ENCODE measurements around the gene CSNK1G2.
A peak's percentile ranks its signal among the peaks of the same experiment; 100 is the strongest.

The CSNK1G2 gene

DNA sequence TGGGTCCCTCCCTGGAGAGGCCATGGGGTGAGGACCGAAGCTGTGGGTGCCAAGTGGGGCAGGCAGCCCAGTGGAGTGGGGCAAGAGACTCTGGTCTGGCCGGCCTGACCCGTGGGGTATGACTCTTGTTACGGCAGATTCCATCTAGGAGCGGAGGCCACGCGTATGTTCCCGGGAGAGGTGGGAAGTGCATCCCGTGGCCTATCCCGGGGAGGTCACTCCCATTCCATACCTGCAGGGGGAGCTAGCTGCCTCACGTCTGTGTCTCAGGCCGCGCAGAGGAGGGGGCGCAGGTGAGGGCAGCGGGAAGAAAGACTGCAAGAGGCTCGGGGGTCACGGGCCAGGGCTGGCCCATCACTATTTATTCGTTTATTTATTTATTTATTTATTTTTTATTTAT lies 4.9 kb downstream of the CSNK1G2 start:
- DNase-seq = peak; percentile 29

- no peak for DNase-seq
Measured at GRCh38 chr19:1947651-1948209, 6.8 kb downstream of the CSNK1G2 start.

DNA sequence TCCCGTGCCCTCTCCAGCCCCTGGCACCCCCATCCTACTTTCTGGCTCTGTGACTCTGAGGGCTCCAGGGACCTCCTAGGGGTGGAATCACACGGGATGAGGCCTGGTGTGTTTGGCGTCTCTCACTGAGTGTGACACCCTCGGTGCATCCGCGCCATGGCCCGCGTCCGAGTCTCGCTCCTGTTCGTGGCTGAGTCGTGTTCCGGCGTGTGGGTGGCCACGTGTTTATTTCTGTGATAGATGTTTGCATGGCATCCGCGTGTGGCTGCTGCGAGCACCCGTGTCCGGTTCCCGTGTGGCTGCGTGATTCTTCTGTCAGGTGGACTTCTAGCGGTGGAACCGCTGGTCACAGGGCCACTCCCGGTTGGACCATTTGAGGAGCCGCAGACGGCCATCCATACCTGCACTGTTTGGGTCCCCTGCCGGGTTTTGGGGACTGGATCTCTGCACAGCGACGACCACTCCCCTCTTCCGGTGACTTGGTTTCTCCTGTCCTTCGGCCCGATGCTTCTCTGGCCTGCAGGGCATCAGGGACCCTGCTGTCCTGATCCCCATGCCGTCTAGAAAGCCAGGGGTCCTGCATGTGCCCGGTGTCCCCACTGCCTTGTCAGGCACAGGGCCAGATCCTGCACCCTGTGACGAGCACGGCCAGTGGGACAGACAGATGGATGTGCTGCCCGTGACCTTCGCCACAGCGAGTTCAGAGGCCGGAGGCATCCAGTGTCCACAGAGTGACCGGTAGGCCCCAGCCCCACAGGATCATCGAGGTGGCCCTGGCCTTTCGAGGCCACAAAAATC lies 8.5 kb downstream of the CSNK1G2 start:
- no peak for DNase-seq

GRCh38 chr19:1950640-1951039 lies 9.7 kb downstream of the CSNK1G2 start:
- DNase-seq = no peak

DNA sequence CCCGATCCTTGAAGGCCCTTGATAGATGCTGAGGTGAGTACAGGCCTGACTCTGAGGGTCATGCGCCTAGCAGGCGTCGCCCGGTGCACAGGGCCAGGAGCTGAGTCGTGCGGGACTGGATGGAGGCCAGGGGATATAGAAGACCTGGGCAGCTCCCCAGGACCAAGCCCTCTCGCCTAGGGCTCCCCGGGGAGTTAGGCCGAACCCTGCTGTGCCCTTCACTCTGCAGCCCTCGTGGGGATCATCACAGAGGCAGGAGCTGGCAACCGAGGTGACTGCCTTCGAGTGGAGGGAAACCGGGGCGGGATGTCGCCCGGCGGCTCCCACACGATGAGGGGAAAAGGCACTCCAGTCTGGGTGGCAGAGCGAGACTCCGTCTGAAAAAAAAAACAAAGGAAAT lies 11.7 kb downstream of the CSNK1G2 start:
- DNase-seq = no peak

DNA sequence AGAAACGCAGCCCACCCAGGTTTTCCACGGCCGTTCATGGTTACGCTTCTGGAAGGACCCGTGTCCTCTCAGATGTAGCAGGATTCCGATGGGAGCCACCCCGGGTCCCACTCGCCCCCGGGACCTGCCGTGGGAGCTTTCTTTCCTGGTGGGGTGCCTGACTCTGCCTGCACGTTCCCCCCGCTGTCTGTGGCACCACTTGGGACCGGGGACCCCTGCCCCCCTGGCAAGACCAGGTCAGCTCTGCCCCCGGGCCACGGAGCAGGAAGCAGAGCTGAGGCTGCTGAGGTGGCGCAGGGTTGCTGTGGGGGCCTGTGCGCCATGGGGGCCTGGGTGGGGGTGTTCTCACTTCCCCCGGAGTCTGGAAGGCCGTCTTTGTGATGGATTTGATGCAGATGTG lies 12.1 kb downstream of the CSNK1G2 start:
- DNase-seq = no peak

DNA sequence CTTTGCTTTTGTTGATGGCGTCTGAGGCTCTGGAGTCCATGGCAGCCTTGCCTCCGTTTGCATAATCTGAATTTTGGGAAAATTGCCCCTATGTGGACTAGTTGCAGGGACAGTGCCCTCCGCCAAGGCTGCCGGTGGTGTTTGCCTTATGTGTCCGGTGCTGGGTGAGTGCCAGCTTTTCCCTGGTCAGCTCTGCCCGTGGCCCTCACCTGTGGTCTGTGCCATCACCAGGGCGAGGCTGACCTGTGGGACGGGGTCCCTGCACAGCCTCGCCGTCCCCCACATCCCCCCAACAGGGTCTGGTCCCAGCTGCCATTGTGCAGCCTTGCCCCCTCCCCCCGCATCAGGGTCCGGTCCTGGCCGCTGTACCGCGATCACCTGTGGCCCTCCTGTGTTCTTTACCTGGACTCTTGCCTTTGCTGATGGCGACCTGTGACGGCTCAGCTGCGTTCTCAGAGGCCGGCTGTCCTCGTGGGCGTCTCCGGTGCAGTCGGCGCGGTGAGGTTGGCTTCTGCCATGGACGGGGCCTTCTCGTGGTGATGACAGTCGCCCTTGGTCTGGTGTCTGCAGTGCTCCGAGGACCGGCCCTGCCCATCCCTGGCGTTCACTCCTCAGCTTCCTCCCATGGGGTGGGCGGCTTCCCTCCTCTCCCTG lies 12.6 kb downstream of the CSNK1G2 start:
- no peak for DNase-seq

DNA sequence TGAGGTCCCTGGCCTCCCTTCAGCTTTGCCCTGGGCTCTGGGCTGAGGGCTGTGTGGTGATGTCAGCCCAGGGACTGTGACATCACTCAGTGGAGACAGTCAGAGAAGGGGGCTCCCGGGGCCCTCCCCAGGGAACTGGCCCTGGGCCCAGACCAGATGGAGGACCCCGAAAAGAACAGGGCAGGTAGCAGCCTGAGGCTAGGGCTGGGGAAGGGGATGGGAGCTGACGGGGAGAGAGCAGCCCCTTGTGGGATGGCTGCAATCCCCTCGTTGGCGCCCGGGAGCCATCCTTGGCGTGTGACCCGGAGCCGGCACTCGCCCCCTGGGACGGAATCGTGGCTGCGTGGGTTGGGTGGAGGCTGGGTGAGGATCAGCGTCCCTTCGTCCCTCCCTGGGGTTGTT lies 13.6 kb downstream of the CSNK1G2 start:
- DNase-seq = no peak

- DNase-seq = no peak
Measured at GRCh38 chr19:1955171-1956121, 14.5 kb downstream of the CSNK1G2 start.

GRCh38 chr19:1956122-1956494 lies 15.1 kb downstream of the CSNK1G2 start:
- no peak for DNase-seq

- DNase-seq = no peak
Measured at GRCh38 chr19:1956868-1957492, 16.0 kb downstream of the CSNK1G2 start.

GRCh38 chr19:1957562-1958248 lies 16.7 kb downstream of the CSNK1G2 start:
- no peak for DNase-seq

DNA sequence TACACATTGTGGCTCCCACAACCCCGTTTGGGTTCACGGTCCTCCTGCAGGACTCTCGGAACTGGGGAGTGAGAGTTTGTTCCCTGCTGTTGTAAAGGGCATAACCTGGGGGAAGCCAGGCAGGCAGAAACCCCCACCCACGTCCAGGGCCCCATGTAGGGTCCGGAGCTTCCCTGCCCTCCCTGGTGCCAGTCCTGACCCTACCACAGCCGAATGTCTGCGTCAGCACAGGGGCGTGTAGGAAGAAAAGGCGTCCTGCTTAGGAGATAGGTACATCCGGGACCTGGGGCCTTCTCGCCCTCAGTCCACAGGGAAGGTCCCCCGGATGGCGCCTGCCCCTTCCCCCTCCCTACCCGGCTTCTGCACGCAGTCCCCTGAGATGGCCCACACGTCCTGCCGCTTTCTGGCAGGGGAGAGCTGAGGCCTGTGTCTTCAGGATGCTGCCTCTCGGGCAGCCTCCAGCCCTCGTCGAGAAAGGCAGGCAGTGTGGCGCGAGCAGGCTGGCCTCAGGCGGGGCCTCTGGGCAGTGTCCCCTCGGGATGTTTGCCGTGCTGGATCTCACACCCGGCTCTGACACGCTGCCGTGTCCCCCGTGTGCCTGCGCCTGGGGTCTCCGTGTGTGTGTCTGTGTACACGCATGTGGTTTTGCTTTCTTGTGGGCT lies 19.1 kb downstream of the CSNK1G2 start:
- no peak for DNase-seq

- no peak for DNase-seq
Measured at GRCh38 chr19:1961000-1961883, 20.3 kb downstream of the CSNK1G2 start.

- no peak for DNase-seq
Measured at GRCh38 chr19:1962674-1963073, 21.7 kb downstream of the CSNK1G2 start.

GRCh38 chr19:1967087-1967608 lies 26.2 kb downstream of the CSNK1G2 start:
- DNase-seq = no peak

- no peak for DNase-seq
Measured at GRCh38 chr19:1968279-1969175, 27.6 kb downstream of the CSNK1G2 start.

DNA sequence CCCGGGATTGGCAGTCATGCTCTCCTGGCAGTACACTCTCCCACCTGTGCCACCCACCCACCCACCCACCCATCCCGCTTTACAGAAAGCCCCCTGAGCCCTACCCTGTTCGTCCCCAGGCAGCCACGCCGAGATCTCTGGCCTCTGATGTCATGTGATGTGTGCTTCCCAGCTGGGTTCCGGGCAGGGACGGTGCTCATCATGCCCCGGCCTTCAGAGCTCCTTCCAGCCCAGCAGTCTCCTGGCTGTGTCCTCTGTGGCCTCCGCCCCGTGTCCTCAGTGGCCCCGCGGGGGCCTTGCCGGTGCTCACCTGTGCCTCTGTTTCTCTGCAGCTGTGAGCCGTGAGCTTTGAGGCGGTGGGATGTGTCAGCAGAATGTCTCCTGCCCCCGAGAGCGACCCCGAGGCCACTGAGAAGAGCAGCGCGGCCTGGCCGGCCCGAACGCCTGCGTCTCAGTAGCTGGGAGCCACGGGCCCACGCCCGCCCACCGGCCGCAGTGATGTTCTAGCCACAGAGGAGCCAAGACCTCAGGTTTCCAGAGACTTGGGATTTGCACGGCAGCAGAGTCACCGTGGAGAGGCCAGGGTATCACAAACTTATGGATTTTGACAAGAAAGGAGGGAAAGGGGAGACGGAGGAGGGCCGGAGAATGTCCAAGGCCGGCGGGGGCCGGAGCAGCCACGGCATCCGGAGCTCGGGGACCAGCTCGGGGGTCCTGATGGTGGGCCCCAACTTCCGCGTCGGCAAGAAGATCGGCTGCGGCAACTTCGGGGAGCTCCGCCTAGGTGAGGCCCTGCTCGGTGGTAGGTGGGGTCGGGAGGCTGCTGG lies 28.4 kb downstream of the CSNK1G2 start:
- DNase-seq = no peak

All from stimulated activated CD4-positive, alpha-beta T cell treated with anti-CD3 and anti-CD28 coated beads, Interleukin-1b, Interleukin-23, amount 100 ng/mL, for 48 hours (primary cell).